GM18520 (cell line): ENCODE data around the gene LACRT.

Source experiments
- ATAC-seq: cut with Tn5 transposase; IDR thresholded peaks from one replicate; pipeline ENCODE4 v1.9.1; 2021; ENCODE audit not compliant: unreplicated experiment

The LACRT gene

GRCh38 chr12:54603173-54603814 is 31.4 kb downstream of the LACRT start:
- peak; percentile 88 for ATAC-seq

DNA sequence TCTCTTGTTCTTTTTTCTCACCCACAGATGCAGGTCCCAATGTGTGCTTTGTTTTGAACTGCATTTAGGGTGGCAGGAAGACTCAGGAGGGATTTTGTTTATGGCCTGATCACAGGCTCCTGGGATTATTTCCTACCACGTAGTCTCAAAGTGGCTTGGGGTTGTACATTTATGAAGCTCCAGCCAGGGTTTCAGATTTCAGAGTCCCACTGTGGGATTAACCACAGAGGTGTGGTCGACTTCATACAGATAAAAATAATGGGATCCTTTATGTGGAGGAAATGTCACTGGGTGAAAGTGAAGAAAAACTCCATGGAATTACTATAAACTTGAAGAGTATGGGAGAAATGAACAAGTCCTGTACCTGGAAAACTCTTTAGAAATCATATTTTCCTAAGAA is 32.0 kb downstream of the LACRT start:
- no peak for ATAC-seq

- no peak for ATAC-seq
Observed at GRCh38 chr12:54601841-54602240, 32.9 kb downstream of the LACRT start.

GRCh38 chr12:54598970-54599369 is 35.7 kb downstream of the LACRT start:
- ATAC-seq = no peak

GRCh38 chr12:54596526-54596946 is 38.2 kb downstream of the LACRT start:
- no peak for ATAC-seq

- ATAC-seq = no peak
Observed at GRCh38 chr12:54595471-54595870, 39.2 kb downstream of the LACRT start.

DNA sequence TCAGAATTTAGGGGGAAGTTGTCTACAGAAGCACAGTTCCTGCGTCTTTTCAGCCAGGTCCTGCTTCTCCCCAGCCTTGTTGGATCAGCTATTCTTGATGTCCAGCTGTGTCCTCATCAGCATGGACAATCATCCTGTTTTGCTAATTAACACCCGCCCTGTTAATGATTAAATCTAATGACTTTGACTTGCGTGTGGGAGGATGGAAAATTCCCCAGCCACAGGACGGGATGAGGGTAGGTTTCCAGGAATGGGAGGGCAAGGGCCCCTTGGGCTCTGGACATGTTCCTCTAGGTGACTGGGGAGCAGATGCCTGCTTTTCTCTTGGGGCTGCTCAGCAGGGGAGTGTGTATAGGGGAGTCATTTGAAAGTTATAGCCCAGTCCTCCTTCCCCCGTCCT is 41.0 kb downstream of the LACRT start:
- no peak for ATAC-seq

DNA sequence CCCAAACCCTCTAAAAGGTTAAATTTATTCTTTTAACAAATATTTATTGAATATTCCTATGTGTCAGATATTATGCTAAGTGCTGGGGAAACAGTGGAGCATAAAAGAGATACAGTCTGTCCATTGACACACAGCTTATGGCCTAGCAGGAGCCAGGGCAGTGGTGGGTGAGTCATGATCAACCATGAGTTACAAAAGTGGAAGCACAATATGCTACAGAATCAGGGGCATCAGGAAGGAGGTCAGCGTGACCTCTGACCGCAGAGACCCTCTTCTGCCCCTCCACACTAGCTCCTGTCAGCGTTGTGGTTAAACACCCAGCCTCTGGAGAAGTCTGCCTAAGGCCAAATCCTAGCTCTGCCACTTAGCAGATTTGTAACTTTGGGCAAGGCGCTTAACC is 41.6 kb downstream of the LACRT start:
- no peak for ATAC-seq

GRCh38 chr12:54592316-54592715 is 42.4 kb downstream of the LACRT start:
- ATAC-seq = no peak

DNA sequence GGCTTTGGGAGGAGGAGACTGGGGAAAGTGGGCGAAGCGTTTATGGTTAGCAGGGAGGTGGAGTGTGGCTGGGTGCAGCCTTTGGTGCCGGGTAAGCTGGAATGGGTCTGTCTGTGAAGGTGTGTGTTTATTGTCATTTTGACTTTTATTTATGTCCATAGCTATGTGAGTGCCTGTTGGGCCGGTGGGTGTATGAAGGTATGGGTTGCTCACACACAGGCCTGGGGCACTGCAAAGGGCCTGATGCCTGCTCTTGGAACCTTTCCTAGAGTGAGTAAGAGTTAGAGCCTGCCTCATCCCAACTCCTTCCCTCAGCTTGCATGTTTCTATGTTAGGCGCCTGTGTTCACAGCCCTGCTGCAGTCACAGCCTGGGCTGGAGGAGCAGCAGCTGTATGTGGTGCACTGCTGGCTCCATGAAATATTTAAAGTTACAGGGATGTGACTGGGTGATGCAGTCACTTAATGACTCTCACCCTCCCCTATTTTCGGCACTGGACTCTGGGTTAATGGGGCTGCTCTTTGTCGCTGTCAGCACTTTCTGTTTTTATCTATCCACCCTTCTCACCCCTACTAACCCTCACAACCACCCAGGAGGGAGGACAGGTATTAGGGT is 43.6 kb downstream of the LACRT start:
- no peak for ATAC-seq

- ATAC-seq = no peak
Observed at GRCh38 chr12:54589964-54590363, 44.7 kb downstream of the LACRT start.

GRCh38 chr12:54588890-54589267 is 45.8 kb downstream of the LACRT start:
- no peak for ATAC-seq

GRCh38 chr12:54588110-54588889 is 46.4 kb downstream of the LACRT start, which contains the start of gene PPP1R1A:
PPP1R1A (minus strand) TSS chr12:54588659; CDS start chr12:54588488, 171 bp downstream.
- no peak for ATAC-seq

- ATAC-seq = no peak
Observed at GRCh38 chr12:54587315-54587873, 47.3 kb downstream of the LACRT start.

- ATAC-seq = no peak
Observed at GRCh38 chr12:54586620-54587019, 48.1 kb downstream of the LACRT start.

DNA sequence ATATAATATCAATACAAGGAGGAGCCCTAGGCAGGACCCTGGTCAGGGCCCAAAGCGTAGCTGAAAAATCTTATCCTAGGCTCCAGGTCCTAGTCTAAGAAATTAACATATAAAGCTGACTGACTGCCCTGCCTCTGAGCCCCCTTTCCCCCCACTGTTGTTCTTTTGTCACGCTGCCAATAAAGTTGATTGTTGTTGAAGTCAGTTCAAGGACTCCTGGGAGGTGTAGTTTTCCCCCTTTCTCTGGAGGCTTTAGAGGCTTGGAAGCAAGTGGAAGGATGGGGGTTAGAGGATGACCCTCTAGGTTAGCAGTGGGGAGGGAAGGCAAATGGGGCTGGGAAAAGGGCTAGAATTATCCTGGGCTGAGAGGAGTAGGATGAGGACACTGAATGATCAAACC is 49.5 kb downstream of the LACRT start:
- ATAC-seq = no peak

- ATAC-seq = no peak
Observed at GRCh38 chr12:54584128-54584527, 50.6 kb downstream of the LACRT start.

GRCh38 chr12:54583726-54584125 is 51.0 kb downstream of the LACRT start:
- ATAC-seq = no peak

- ATAC-seq = no peak
Observed at GRCh38 chr12:54581412-54581811, 53.3 kb downstream of the LACRT start.
